ENCODE data around the gene C12orf76.

The C12orf76 gene

DNA sequence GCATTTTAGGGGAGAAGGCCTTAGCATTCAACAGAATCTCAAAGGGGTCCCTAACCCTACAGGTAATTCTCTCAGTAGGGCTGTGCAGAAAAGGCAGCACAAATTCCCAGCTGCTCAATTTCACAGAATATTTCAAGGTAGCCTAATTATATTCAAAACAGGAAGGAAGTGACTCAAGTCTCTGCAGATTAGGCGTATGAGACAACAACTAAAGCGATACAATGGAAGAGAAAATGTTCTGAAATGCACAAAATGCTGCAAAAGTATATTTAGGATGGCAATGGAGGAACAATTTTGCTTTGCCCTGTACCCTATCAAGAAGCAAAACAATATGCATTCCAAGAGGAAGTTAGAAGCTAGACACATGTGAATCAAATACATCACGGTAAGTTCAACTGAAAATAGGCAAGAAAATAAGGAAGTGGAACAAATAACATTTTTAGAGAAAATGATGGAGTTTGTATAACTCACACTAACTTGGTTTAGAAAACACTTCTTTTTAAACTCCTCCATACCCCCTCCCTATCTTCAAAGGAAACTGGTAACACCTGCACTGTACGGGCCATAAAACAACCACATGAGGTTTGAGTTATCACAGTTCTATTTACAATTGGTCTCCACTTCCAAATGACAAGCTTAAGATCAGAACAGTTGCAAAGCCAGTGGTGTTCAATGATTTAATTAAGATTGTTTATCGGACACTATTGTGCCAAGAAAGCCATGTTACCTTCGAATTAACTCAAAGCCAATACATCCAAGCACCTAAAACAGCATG, 53.7 kb downstream of the C12orf76 start:
- DNase-seq: no peak

DNA sequence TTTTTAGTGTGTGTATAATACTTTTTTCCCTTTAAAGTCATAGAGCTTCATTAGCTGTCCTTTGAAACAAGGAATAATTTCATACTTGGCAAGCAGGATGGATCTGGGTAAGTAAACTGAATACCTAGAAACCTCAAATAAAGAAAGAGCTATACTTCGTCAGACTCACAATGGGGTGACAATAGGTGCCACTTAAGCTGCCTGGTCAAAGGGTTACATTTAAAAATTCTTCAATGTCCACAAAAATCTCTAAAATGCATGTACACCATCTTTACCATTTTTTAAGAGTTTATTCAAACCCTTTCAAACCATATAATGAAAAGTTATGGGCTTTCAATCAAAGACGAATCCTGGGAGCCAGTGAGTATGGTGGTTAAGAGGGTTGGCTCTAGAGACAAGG, 55.2 kb downstream of the C12orf76 start:
- DNase-seq: no peak

DNA sequence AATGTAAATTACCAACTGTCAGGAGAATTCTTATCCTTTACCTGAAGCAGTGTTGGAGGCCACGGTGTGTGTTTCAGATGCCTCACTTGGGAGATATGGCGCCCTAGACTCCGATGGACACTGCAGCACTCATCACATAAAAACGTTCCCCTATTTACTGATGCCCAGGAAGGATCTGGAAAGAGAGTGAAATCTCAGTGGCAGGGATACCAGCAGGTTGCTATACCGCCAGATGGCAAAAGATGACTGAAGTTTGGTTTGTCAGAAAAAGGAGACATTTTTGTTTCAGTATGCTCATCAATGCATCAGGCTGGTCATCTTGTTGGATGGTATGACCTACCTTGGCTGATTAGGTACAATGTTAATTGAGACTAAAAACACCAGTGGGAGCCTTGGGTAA, 56.7 kb downstream of the C12orf76 start:
- no peak for DNase-seq

Data from activated CD4-positive, CD25-positive, alpha-beta regulatory T cell treated with anti-CD3 and anti-CD28 coated beads, Interleukin-2, amount 50 U/mL, for 72 hours (primary cell).